ENCODE results near the gene BAD. TPM values are rescaled to one million over a fixed set of nuclear protein-coding genes. Genes with fewer than 3 reads are reported as not detected.

BAD gene
- total and polyA plus RNA-seq, 2 of the 13 experiments (the other 11 are each of a cell fraction or from before 2014, with no cell fraction given), result 17.9 to 28.5 TPM

GRCh38 chr11:64317961-64318765 lies 33.7 kb upstream of the BAD start, which contains the start of gene PRDX5 (continued):
- peak; percentile 95 for TF ChIP-seq ZNF318 (CRISPR knock-in tag; IDR thresholded peaks at IDR 0.05)
- TF ChIP-seq XBP1 (CRISPR knock-in tag; IDR thresholded peaks at IDR 0.05), result no peak
- 0 out of 2 replicates have a peak, but pooled peaks have one; percentile 88 for TF ChIP-seq ZNF251 (CRISPR knock-in tag; IDR thresholded peaks at IDR 0.05)
- 0 out of 2 replicates have a peak, but pooled peaks have one; percentile 53 for TF ChIP-seq ZNF589 (CRISPR knock-in tag; conservative IDR thresholded peaks at IDR 0.05)
- TF ChIP-seq ZBTB4 (CRISPR knock-in tag; IDR thresholded peaks at IDR 0.05; ENCODE audit: borderline replicate concordance), result no peak
- TF ChIP-seq MIER3 (CRISPR knock-in tag; IDR thresholded peaks at IDR 0.05; ENCODE audit: borderline replicate concordance), result 0 out of 2 replicates have a peak, but pooled peaks have one; percentile 16
- TF ChIP-seq KLF15 (CRISPR knock-in tag; IDR thresholded peaks at IDR 0.05; ENCODE audit: borderline replicate concordance), result no peak
- TF ChIP-seq ATF7-NPFF (CRISPR knock-in tag; IDR thresholded peaks at IDR 0.05; ENCODE audit: low read depth), result peak; percentile 60; the same call in 1 of the 2 replicates
- peak; percentile 46 for TF ChIP-seq KDM5B (CRISPR knock-in tag; IDR thresholded peaks at IDR 0.05; ENCODE audit: borderline replicate concordance)
- no peak for TF ChIP-seq ZBTB7B (CRISPR knock-in tag; IDR thresholded peaks at IDR 0.05)
- TF ChIP-seq ZNF556 (CRISPR knock-in tag; IDR thresholded peaks at IDR 0.05; ENCODE audit: borderline replicate concordance), result peak; percentile 46; the same call in 1 of the 2 replicates
- TF ChIP-seq ESRRA (CRISPR knock-in tag; IDR thresholded peaks at IDR 0.05; ENCODE audit: low read depth), result peak; percentile 56; the same call in 1 of the 2 replicates
- no peak for TF ChIP-seq ZNF329 (CRISPR knock-in tag; IDR thresholded peaks at IDR 0.05; ENCODE audit: low read depth)
- TF ChIP-seq ZNF543 (CRISPR knock-in tag; IDR thresholded peaks at IDR 0.05), result peak; percentile 95; the same call in 1 of the 2 replicates
- TF ChIP-seq TBX3 (IDR thresholded peaks at IDR 0.05; ENCODE audit: borderline replicate concordance), result 0 out of 2 replicates have a peak, but pooled peaks have one; percentile 55
- no peak for TF ChIP-seq SNAI1 (CRISPR knock-in tag; IDR thresholded peaks at IDR 0.05; ENCODE audit: borderline replicate concordance)
- TF ChIP-seq MXD4 (CRISPR knock-in tag; IDR thresholded peaks at IDR 0.05), result 0 out of 2 replicates have a peak, but pooled peaks have one; percentile 56
